DMS53 treated with DMSO at 0.1 percent for 48 hours (cell line): Measurements from ENCODE around the gene FMN2.

Source experiments
- DNase-seq: peaks from one replicate; lab custom pipeline; 2025; ENCODE audit not compliant: unreplicated experiment; lab: John Stamatoyannopoulos, UW

The FMN2 gene

GRCh38 chr1:240096974-240097373, 5.3 kb downstream of the FMN2 start:
- DNase-seq: no peak

DNA sequence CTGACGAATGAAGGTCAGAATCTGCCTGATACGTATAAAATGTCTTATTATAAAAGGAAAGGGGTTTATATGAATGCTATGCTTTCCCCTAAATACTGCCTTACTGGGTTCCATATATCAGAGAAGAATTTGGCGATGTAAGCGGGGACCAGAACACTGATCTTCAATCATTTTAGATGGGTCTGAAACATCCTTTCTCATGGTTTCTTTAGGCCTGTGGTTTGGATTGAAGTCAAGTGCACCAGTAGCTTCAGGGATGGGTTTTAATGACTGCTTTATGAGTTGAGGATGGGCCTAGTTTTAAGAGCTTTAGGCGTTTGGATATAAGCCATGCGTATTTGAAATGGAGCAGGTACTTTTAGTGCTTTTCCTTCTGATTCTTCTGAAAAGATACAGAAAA, 6.9 kb downstream of the FMN2 start:
- DNase-seq: no peak

- DNase-seq: no peak
These were observed 7.6 kb downstream of the FMN2 start for GRCh38 chr1:240099329-240099728.

DNA sequence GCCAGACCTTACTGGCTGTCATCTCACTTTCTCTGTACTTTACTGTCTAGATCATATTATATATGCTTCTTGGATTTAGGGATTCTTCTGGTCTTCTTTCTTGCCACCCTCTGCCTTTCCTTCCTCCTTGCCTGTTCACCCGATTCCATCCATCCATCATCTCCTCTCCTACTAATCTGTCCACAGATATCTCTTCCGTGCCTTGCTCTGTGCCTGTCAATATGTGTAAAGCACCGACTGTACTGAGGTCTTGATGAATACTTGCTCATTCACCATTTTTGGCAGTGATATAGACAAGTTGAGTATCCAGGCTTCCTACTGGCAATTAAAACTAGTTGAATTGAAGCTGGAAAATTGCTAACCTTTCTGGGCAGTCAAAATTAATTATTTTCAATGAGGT, 8.1 kb downstream of the FMN2 start:
- no peak for DNase-seq

DNA sequence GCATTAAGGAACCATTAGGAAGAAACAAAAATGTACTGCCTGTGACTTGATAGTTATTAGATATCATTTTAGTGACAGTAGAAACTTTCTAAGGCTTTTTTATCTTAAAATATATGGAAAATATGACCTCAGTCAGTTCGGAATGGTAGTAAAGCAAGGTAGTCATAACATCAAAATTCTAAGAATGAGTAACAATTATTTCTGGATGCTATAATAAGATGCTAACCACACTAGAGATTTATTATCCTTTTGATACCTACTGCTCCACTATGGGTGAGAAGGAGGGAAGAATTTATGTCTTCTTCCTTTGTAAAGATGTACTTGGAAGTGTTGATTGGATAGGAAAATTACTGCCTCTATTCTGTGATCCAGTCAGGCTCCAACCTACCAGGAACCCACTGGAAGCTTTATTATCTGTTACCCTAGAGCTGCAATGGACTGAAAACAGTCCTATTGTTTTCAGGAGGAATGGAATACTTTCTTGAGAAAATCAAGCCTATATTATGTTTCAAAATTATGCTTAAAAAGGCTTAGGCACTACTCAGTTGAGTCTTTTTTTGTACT, 8.8 kb downstream of the FMN2 start:
- no peak for DNase-seq

- no peak for DNase-seq
These were observed 9.6 kb downstream of the FMN2 start for GRCh38 chr1:240101306-240101705.

- no peak for DNase-seq
These were observed 10.1 kb downstream of the FMN2 start for GRCh38 chr1:240101737-240102136.

- no peak for DNase-seq
These were observed 13.0 kb downstream of the FMN2 start for GRCh38 chr1:240104672-240105071.

DNA sequence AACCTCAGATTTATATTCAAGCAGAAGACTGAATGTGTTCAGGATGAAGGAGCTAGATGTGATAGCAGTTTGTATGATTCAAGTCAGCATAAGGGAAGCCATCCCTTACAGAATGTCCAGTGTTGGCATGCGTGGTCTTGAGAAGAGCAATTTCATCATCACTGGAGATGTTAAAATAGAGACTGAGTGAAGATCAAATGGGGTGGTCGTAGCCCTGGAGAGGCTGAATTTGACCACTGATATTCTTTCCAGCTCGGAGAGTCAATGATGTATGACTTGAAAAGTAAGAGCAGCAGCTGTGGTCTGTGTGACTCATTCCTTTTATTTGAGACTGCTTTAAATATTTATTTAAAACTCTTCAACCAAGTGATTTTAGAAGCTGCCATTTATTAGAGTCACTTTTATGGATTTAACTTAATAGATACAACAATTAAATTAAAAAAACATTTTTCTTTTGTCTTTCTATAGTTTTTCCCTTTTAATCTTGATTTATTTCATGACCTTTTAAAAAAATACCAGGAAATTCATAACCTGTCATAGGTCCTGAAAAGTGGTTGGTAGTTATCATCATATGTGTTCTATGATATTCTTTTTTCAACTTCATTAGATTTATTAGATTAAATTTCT, 15.5 kb downstream of the FMN2 start:
- DNase-seq: peak; percentile 61

DNA sequence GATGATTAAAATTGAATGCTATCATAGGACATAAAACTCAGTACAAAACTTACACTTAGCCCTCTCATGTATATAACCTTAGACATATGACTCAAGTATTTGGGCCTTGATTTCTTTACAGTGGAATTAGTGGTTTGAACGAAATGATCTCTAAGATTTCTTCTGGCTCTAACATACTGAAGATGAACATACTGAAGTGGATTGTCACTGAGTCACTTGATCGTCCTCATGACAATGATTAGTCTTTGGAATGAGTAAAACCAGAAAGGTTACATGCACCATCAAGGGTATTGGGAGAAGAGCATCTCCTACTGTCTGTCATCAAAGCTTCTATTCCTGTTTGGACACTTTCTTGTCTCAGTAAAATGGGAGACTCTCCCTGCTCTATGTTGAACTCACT, 17.4 kb downstream of the FMN2 start:
- DNase-seq: no peak

- DNase-seq: no peak
These were observed 18.4 kb downstream of the FMN2 start for GRCh38 chr1:240109920-240110636.

DNA sequence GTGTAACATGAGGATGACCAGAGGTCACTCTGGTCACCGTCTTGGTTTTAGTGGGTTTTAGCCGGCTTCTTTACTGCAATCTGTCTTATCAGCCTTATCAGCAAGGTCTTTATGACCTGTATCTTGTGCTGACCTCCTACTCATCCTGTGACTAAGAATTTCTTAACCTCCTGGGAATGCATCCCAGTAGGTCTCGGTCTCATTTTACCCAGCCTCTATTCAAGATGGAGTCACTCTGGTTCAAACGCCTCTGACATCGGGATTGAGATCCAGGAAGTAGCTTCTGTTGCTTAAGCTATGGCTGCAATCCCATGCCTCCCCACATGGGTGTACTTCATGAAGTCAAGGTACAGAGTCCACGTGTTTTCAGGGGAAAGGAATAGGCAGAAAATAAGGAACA, 19.9 kb downstream of the FMN2 start:
- no peak for DNase-seq

- no peak for DNase-seq
These were observed 22.5 kb downstream of the FMN2 start for GRCh38 chr1:240114222-240114621.

DNA sequence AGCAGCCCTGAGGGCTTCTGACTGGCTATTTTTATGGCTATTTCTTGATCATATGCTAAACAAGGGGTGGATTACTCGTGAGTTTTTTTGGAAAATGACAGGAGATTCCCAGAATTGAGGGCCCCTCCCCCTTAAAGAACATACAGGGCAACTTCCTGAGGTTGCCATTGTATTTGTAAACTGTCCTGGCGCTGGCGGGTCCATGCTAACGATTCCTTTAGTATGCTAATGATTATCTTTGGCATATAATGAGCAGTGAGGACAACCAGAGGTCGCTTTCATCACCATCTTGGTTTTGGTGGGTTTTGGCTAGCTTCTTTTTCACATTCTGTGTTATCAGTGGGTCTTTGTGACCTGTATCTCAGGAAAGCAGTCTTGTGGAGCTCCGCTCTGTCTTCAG, 24.1 kb downstream of the FMN2 start:
- DNase-seq: no peak

- no peak for DNase-seq
These were observed 25.4 kb downstream of the FMN2 start for GRCh38 chr1:240116831-240117769.

- DNase-seq: no peak
These were observed 26.2 kb downstream of the FMN2 start for GRCh38 chr1:240117930-240118329.

DNA sequence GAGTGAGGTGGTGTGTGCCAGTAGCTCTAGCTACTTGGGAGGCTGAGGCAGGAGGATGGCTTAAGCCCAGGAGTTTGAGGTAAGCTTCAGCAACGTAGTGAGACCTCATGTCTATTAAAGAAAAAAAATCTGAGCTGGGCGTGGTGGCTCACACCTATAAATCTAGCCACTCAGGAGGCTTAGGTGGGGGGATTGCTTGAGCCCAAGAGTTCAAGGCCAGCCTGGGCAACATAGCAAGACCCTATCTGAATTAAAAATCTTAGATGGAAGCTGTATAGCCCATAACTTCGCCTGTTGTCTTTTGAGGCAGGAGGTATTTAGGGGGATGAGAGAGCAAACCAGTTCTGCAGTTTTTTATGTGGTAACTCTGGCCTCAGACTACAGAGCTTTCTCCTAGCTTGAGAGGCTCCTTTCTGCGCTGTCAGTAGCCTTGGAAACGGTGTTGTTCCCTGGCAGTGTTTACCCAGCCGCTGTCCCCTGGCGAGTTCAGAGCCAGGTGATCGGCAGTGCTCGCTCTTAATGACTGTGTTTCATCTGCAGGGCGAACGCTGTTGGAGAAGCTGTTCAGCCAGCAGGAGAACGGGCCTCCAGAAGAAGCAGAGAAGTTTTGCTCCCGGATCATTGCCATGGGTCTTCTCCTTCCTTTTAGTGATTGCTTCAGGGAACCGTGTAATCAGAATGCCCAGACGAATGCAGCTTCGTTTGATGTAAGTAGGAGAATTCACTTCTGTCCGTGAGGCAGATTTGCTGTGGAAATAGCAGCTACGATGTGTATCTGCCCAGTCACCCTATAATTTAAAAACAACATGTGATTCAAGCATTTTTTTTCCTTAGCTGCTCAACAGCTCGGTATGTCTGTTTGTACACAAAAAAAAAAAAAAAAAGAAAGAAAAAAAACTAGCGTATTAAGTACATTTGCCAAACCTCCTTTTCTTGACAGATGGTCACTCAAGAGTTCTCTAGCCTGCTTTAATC, 31.2 kb downstream of the FMN2 start:
- DNase-seq: peak; percentile 92

DNA sequence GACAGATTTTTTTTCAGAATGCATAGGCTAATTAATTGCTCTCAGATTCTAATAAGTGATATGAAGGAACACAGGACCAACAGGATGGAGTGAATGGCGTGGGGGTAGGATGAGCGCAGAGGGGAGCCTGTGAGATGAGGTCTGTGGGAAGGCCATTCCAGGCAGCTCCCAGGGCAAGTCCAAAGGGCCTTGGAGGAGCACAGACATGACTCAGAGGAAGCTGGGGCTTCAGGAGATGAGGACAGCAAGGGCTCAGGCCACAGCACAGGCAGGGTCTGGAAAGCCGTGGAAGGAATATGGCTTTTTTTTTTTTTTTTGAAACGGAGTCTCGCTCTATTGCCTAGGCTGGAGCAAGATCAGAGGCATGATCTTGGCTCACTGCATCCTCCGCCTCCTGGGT, 35.1 kb downstream of the FMN2 start:
- no peak for DNase-seq

GRCh38 chr1:240128366-240128765, 36.7 kb downstream of the FMN2 start:
- DNase-seq: no peak

DNA sequence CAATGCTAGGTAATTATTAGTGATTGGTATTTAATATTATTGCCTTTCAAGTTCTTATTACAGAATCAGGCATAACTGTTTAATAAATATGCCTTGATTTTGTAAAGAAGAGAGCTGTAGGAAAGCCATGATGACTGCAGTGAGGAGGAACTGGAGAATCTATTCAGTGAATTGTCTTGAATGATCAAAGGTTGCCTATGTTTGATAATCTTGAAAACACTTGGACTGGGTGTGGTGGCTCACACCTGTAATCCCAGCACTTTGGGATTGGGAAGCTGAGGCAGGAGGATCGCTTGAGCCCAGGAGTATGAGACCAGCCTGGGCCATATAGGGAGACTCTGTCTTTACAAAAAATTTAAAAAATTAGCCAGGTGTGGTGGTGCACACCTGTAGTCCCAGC, 42.4 kb downstream of the FMN2 start:
- DNase-seq: no peak
